HG02623 (cell line): ENCODE measurements around the gene CEBPG.

Experiments
- ATAC-seq: cut with Tn5 transposase; IDR thresholded peaks from one replicate; pipeline ENCODE4 v1.9.1; 2021; ENCODE audit warnings: moderate library complexity; ENCODE audit not compliant: unreplicated experiment

The CEBPG gene

DNA sequence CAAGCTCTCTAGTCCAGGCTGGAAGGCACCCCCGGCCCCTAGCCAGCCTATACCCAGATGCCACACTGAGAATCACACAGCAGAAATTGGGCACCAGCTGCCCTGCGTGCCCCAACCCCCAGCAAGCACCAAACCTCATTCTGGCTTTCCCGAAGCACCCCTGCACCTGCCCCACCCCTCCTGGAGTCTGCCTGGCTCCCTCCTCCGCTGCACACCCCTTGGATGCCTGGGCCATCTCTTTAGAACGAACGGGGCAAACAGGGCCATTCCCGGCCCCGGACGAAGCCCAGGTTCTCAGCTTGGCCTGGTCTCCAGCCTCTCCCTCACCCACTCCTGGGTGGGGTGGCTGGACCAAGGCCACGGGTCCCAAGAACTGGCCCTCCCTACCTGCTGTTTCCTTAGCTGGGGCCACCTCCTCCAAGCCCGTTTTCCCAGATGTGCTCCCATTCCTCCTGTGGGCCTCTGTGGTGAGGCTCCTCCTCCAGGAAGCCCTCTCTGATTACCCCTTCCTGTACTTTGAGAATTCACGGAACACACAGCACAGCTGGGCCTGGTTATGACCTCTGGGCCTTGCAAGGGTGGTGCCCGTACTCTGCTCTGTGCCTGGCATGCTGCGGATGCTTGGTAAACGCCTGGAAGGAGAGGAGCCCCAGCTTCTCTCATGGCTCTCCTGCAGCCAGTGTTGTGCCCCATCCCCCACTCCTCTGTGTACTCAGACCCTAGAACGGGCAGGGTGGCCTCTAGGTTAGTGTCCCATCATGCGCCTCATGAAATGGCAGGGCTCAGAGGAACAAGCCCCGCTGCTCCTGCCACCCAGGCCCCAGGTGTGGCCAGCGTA, 21.4 kb downstream of the CEBPG start:
- no peak for ATAC-seq

DNA sequence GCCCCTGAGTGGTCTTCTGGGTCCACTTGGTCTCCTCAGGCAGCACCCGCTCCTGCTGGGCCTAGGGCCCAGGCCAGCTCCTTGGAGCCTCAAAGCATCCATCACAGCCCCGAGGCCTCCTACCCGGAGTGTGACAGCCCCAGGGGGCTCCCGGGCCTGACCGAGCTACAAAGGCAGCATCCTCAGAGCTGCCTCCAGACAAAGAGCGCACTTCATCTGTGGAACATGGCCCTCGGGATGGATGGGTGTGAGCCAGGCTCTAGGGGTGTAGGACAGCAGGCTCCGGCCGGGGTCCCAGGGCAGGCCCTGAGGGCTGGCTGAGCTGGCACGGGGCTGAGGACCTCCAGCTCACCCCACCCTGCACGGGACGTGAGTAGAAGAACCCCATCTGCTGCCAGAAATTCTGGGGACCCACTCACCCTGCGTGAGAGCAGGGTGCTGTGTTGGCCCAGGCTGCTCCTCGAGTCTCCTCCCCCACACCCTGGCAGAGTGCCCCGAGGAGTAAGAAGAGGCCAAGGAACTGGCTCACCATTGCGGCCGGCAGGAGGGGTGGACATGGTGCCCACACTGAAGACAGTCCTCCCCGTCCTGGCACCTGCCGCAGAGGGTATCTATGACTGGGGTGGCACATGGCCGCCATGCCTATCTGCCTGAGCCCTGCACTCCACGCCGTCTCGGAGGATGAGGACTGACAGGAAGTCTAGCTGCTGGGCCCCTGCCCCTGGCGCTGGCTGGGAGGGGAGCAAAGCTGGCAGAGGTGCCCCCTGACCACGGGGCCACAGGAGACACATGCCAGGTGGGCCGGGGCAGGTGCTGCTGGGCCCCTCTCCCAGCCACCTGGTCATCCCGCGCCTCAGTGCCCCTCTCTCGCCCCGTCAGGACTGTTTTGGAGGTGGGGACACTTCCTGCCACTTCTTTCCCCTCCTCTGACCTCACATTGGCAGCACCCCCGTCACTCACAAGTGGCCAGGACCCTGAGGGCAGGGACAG, 22.3 kb downstream of the CEBPG start:
- no peak for ATAC-seq

DNA sequence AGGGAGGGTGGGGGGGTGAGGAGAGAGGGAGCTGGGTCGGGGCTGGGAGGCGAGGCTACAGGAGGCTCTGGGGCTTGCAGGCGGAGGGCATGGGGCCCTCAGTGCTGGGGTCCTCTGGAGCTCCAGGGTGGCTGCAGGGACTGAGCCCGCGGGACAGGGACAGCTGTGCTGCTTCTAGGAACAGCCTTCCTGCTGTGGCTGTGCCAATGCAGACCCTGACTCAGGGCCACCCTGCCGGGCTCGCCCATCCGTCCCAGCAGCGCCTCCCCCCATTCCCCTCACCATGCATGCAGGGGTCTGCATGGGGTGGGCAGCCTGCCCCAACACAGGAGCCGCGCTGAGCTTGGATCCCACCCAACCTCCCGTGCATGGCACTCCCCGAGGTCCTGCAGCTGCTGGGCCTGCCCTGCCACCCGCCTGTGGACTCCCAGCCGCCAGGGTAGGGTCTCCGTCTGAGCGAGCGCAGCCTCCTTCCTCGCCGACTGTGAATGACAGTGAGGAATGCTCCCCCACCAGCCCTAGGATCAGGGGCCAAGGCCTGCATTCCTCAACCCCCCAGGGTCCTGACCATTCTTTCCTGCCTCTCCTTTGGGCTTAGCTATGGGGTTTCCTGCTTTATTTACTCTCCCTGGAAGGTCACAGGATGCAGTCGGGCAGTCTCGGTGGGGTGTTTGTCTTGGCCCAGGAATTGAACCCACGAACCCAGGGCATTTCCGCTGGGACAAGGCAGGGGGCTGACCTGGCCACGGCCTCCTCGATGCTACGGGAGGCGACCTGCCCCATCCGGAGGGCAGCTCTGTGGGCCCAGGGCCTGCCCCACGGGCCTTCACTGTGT, 23.4 kb downstream of the CEBPG start:
- ATAC-seq, result no peak

DNA sequence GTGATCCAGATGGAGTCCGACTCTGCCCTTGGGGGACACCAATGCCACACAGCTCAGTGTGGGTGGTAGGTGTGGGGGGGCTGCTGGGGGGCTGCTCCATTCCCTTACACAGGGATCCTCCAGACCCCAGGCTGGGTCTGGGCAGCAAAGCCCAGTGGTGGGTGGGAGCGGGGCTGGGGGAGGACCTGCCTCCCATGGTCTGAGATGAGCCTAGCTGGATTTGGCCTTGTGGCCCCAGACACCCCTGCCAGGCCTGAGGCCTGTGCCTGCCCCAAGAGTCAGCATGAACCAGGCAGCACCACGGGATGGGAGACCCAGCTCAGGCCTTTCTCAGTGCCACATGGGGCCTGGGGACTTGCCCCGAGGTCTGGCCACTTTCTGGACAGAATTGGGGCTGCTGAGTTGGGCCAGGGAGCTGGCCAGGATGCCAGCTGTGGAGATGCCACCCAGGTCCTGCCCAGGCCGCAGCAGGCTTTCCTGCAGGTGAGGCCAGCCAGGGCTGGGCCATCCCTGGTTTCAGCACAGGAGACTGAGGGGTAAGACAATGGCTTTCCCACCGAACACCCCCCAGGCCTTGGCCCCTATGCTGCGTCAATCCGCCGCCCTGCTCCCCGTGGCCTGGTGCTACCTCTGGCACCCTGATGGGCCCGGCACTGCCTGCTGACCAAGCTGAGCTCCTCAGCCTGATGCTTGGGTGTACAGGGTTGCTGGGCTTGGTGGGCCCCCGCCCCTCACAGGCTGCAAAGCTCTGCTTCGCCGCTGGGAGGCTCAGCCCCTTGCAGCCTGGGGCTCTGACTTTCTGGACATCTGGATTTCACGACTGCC, 24.2 kb downstream of the CEBPG start:
- ATAC-seq, result no peak

DNA sequence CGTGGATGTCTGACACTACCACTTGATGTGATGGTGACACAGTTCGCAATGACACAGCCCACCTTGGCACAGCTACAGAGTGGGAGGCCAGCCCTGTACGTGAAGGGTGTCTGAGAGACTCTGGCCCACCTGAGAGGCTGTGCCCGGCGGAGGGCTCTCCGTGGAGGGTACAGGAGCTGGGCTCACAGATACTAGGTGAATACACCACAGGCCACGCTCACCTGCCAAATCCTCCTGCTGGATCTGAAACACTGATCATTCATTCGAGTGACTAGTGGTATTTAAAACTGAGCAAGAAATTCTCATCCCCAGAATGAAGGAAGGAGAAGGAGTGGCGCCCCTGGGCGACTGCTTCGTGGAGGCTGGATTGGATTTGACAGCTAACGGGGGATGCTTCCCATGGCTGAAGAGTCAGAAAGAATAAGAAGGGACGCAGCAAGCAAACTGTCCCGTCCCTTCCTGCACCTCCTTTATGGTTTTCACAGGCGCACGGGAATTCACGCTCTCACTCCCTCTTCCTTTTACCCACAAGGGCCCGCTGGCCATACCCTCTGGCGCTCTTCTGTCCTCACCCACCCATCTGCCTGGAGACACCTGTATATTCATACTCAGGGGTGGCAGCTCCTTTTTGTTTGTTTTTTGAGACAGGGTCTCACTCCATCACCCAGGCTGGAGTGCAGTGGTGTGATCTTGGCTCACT, 25.0 kb downstream of the CEBPG start:
- no peak for ATAC-seq

DNA sequence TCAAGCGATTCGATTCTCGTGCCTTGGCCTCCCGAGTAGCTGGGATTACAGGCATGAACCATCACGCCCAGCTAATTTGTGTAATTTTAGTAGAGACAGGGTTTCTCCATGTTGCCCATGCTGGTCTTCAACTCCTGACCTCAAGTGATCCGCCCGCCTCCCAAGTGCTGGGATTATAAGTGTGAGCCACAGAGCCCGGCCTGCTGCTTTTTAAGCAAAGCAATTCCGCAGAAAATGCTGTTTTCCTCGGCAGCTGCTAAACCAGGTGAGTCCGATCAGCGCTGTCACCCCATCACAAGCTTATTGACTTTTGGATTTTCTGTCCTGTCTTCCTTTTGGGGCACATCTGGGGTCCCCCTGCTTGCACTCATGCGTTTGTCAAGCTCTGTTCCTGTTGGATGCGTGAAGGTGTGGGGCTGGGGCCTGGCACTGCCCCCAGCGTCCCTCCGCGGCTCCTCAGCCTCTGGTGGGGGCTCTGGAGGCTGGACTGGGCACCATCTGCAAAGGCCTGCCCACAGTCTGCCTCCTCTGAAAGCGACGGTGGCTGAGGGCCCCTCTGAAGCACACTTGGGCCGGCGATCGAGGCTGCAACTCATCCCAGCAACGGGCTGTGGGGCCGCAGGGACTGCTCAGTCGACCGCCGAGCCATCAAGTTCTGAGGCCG, 25.7 kb downstream of the CEBPG start:
- ATAC-seq, result no peak

DNA sequence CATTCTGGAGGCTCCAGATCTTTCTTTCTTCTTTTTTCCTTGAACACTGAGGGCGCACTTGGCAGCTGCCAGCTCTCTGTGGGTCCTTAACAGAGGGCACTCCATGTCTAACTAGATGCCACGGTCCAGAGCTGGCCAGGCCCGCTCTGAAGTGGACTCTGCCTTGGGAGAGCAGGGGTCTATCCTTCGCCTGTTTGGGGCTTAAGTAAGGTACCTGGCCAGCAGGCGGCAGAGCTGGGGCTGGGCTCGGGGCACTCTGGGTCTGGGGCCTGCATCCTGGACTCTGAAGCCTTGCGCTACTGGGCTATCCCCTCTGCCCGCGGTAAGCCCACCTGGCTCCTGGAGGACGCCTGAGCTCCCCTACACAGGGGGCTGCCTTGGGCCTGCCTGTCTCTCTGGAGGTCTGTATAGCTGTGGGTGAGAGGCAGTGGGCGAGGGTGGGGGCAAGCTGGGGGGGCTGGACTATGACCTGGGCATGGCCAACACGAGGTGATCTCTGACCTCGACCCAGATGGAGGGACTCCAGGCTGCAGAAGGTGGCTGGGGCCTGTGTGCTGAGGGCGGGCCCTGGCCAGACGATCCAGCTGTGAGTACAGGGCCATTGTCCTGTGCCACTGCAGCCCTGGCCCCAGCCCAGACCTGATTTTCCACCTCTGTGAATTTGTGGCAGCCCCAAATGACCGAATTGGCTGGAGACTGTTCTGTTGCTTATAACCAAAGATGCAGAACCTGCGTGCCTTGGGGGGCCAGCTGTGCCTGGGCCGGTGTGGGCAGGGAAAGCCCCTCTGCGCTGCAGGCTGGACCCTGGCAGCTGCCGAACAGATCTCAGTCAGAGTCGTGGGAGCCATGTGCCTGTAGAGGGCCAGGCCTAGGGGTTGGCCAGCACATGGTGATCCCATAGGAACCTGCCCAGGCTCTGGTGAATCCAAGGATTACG, 26.5 kb downstream of the CEBPG start:
- ATAC-seq, result no peak

DNA sequence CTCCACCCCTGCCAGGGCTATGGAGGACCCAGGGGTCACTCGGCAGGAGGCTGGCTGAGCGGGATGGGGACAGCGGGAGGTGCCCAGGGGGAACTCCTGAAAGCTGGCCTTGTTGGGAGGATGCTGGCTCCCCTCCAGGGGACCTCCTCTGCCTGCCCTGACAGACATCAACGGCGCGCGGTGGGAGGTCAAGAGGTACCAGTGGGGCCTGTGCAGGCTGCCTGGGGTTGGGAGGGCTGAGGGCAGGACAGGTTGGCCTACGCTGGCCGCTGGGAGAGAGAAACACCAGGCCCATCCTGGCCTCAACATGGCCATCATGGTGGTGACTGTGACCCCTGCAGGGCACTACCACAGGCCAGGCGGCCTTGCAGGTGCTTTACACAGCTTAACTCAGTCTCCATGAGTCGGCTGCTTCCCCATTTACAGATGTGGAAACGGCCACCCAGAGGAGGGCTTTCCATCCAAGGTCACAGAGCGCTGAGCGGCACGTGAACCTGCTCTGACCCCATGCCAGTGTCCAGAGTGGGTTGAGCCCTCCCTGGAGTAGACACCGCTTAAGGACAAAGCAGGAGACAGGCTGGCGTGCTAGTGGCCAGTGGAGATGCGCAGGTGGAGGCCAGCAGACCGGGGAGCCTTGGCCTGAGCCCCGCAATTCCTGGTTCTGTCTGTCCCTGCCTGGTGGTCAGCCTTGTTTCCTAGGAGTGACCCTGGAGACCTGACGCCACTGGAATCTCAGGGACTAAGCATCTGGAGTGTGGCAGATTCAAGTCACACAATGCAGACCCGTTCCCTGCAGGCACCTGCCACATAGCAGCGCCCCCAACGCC, 27.6 kb downstream of the CEBPG start:
- no peak for ATAC-seq

DNA sequence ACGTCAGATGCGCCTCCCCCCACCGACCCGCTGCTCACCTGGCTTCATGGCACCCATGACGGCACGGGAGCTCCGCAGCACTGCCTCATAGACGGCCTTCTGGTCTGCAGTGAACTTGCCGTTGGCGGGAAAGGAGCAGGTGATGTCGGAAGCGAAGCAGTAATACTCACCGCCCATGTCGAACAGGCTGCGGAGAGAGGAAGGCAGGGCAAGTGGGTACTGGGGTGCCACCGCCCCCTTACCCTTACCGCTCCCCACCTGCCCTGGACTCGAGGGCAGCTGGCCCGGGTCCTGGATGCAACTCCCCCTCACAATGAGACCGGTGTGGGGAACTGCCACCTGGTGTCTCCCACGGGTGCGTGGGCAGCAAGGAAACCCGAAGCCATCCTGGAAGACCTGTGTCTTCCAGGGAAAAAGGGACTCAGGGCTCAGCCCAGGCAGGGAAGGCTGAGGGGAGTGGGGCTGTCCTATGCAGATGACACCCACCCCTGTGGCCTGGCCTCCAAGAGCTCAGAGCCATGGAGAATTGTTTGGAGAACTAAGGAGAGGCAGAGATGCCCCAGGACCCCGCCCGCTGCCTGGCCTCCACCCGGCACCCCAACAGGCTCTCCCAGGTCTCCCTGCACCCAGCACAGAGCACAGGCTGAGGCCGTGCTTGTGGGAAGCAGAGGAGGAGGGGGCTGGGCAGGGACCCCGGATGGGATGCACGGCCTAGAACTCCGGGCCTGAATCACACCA, 28.3 kb downstream of the CEBPG start:
- ATAC-seq, result no peak

DNA sequence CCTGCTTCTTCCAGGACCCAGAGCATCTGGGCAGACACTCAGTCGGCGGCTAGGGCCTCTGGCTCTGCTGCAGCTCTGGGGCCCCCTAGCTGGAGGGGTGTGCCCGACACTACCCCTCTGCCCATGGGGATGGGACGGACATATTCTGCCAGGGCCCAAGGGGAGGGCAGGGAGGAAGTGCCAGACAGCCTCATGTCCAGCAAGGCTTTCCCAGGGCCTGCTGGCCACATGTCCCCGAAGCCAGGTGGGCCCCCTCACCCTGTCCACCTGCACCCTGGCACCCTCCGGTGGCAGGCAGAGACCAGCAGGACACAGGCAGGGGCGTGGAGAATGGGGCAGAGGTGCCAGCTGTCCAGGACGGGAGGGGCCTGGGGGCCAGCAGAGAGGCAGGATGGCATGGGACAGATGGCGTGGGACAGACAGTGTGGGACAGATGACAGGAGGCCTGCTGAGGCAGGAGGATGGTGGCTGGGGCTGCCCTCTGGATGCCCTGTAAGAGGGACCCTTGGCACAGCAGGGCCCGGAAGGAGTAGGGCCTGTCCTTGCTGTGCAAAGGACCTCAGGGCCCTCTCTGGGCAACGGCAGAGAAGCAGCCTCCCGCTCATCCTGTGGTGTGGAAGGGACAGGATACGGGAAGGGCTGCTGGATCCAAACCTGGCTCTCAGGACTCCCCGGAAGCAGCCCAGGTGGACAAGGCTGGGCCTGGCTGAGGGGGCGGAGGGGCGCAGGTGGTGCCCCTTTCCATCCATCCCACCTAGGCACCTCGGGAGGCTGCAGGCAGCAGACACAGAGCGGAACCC, 29.1 kb downstream of the CEBPG start:
- no peak for ATAC-seq

DNA sequence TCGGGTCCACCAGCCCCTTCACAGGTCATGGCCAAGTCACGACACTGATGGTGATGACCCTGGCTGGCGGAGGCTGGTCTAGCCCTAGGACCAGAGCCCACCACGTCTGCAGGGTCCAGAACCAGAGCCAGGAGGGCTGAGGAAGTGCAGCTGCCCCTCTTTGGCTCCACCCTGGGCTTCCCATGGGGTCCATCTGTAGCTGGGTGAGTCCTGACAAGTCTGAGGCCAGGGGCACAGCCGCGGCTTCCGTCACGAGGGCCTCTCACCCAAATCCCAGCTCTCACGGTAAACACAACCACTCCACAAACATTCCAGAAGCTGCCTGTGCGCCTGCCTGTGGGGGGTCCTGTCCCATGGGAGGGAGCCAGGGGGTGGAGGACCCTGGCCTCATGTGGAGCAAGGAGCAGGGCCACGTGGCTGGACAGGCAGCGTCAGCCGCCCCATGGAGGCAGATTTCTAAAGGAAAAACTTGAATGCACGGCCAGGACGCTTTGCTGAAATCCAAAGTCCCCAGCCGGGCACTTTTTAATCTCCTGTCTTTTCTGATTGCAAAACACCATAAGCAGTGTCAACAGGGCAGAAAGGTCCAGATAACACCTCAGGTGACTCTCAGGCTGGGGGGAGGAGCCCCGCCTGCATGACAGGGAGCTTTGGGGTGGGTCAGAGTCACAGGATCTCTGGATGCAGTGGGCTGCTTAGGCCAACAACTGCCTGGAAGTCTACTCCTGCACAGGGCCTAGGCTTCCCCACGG, 29.9 kb downstream of the CEBPG start:
- no peak for ATAC-seq

DNA sequence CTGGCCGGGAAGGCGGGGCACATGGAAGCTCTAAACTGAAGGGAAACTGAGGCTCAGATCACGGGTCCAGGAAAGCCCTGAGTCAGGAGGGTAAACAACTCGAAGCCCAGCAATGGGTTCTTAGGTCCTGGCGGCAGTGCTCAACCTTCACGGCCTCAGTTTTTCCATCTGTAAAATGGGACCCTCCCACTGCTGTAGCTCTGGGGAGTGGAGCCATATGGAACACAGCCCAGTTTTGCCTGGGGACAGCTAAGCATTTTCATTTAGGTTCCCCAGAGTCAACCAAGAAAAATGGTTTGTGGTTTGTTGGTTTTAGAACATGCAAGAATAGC, 30.4 kb downstream of the CEBPG start:
- no peak for ATAC-seq

DNA sequence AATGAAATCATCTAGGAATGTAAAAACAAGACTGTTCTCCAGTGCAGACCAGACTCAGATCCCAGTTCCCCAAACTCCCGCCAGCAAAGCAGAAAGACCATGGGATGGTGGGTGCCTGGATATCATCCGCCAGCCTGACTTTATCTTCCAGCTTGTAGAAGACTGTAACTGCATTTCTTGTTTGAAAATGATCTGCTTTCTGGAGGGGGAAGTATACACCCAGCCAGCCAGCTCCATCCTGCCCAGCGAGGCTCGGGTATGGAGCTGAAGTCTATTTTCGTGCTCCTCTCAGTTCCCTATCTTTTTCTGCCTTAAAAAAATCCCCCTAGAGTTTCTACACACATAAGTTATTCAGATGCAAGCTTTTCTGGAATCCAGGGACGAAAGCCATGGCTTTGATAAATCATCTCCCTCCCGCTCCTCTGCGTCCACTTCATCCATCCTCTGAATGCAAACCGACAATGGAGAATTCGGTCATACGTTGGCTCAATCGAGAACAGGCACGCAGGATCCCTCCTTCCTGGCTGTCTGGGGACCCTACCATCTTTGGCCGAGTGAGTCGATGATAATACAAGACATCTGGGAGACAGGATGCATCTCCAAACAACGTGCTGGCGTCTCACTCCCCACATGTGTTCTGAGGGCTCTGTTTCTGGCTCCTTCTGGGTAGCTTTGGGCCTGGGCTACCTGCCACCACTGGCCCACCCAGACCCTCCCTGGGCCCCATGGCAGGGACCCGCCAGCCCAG, 31.2 kb downstream of the CEBPG start:
- ATAC-seq, result no peak

DNA sequence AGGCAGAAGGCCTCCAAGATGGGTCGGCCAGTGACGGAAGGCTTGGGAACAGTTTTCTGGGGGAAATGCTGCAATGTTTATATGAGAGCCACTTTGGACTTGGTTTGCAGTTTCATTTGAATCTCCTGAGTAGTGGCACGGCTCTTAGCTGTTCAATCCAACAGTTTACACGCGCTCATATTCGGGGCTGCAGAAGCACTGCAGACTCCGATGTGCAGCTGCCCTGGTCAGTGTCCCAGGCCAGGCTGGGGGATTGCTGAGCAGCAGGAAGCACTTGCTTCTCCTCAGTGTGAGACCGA, 31.7 kb downstream of the CEBPG start:
- no peak for ATAC-seq
